Measurements from ENCODE around the gene KIF2C.
A peak's percentile ranks its signal among the peaks of the same experiment; 100 is the strongest.
"Not testable (repeated sequence)": the region's sequence is repeated elsewhere in the genome, so short reads cannot be mapped to it uniquely, and the experiment has no call there.

Gene KIF2C

DNA sequence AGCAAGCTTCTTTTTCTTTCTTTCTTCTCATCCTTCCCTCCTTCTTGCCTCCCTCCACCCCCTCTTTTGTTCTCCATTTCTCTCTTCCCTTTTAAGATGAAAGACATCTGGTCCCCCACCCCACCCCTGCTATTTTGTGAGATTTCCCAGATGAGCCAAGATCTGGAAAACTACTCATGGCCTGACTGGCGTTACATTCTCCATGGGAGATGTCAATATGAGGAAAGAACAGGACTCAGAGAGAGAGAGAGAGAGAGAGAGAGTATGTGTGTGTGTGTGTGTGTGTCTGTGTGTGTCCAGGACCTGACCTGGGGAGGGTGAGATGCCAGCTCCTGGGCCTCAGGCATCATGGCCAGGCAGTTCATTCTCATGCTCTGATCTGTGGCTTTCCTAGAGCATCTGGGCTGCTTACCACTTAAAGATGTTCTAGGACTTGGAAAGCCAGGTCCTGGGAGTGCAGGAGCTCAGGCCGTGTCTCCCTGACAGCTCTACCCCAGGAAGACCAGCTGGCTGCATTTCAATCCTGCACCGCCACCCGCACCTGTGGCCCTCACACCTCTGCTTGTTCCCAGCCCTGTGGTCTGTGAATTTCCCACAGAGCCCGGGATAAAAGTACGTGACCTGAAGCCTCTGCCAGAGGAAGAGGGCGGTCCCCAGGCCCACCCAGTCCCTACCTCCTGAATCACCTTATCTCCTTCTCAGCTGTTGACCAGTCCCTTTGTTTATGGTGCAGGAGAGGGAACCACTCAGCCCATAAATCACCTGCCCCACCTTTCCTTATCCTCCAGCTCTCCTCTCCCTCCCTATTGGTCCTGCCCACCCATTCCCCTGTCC lies 51.5 kb downstream of the KIF2C start:
- no peak overlapping the region for H3K4me3 ChIP-seq (ENCODE audit: low read depth, low read length)
- in situ Hi-C loops (cut with HindIII; ENCODE audit: low sequenced_read_pairs), result no loop called here
- TF ChIP-seq, protein P1, sequence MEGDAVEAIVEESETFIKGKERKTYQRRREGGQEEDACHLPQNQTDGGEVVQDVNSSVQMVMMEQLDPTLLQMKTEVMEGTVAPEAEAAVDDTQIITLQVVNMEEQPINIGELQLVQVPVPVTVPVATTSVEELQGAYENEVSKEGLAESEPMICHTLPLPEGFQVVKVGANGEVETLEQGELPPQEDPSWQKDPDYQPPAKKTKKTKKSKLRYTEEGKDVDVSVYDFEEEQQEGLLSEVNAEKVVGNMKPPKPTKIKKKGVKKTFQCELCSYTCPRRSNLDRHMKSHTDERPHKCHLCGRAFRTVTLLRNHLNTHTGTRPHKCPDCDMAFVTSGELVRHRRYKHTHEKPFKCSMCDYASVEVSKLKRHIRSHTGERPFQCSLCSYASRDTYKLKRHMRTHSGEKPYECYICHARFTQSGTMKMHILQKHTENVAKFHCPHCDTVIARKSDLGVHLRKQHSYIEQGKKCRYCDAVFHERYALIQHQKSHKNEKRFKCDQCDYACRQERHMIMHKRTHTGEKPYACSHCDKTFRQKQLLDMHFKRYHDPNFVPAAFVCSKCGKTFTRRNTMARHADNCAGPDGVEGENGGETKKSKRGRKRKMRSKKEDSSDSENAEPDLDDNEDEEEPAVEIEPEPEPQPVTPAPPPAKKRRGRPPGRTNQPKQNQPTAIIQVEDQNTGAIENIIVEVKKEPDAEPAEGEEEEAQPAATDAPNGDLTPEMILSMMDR (IDR thresholded peaks at IDR 0.05; ENCODE audit: low read depth, low read length, missing control alignments), result no peak
- no peak for DNase-seq (ENCODE audit: low read depth)

DNA sequence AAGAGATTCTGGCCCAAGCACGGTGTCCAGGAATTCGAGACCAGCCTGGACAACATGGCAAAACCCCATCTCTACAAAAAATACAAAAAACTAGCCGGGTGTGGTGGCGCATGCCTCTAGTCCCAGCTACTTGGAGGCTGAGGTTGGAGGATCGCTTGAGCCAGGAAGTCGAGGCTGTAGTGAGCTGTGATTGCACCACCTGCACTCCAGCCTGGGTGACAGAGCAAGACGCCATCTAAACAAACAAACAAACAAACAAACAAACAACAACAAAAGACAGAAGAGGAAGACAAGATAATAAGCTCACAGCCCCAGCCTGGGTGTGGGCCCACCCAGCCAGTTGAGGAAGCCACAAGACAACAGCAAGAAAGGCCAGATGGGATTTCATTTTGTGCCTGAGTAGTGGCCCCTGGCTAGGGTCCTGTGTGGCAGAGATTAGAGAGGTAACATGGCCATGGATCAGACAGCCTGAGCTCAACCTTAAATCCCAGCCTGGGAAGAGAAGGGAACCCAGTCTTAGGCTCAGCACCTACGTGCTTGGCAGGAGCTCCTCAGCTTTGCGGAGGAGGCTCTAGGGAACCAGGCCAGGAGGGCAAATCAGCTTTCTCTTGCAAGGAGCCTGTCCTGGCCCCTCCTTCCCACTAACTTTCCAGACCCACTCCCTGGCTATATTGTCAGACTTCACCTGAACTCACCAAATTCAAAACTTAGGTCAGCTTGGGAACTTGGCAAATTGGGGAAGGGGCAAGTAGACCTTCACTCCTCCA lies 53.3 kb downstream of the KIF2C start:
- in situ Hi-C loops (cut with HindIII; ENCODE audit: low sequenced_read_pairs), result no loop called here
- DNase-seq (ENCODE audit: low read depth), result no peak
- TF ChIP-seq, protein P1 (IDR thresholded peaks at IDR 0.05; ENCODE audit: low read depth, low read length, missing control alignments), result no peak

DNA sequence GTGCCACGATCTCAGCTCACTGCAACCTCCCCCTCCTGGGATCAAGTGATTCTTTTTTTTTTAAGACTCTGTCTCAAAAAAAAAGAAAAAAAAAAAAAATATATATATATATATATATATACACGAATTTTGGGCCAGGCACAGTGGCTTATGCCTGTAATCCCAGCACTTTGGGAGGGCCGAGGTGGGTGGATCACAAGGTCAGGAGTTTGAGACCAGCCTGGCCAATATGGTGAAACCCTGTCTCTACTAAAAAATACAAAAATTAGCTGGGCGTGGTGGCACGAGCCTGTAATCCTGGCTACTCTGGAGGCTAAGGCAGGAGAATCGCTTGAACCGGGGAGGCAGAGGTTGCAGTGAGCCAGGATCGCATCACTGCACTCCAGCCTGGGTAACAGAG lies 58.2 kb downstream of the KIF2C start:
- in situ Hi-C loops (cut with HindIII; ENCODE audit: low sequenced_read_pairs); H3K4me3 ChIP-seq (ENCODE audit: low read depth, low read length); DNase-seq (ENCODE audit: low read depth): not testable (repeated sequence)

More for the DNA sequence above, 53.3 kb downstream of the KIF2C start:
- no peak overlapping the region for H3K4me3 ChIP-seq (ENCODE audit: low read depth, low read length)

DNA sequence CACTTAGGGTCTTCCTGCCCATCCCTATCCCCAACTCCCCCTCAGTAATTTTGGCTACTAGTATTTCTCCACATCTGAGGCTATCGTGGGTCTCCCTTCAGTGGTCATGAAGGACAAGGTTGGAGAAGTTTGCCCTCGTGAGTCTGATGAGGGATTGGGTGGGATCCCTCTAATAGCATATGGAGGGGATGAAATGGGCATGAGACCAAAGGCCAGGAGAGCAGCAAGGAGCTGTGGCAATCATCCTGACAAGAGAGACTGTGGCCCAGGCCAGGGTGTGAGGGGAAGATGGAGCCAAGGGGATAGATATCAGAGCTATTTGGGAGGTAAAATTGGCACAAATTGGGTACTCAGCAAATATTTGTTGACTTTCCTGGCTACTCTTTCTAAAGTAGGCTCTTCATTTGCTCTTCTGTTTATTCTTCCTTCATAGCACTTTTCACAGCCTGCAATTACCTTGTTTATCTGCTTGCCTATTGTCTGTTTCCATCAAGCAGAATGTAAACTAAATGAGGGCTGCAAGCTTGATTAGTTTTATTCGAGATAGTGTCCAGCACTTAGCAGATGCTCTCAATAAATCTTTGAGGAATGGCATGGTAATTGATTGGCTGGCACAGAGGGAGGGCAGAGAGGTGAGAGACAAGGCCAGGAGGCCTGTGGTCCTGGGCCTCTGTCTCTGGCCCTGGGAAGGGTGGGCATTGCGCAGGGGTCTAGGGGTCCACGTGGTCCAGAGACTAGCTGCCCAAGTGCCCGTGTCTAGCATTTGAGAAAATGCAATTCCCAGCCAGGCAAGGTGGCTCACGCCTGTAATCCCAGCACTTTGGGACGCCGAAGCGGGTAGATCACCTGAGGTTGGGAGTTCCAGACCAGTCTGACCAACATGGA lies 59.1 kb downstream of the KIF2C start:
- TF ChIP-seq, protein P1 (IDR thresholded peaks at IDR 0.05; ENCODE audit: low read depth, low read length, missing control alignments), result no peak
- in situ Hi-C loops (cut with HindIII; ENCODE audit: low sequenced_read_pairs), result no loop called here
- no peak for DNase-seq (ENCODE audit: low read depth)
- no peak overlapping the region for H3K4me3 ChIP-seq (ENCODE audit: low read depth, low read length)

DNA sequence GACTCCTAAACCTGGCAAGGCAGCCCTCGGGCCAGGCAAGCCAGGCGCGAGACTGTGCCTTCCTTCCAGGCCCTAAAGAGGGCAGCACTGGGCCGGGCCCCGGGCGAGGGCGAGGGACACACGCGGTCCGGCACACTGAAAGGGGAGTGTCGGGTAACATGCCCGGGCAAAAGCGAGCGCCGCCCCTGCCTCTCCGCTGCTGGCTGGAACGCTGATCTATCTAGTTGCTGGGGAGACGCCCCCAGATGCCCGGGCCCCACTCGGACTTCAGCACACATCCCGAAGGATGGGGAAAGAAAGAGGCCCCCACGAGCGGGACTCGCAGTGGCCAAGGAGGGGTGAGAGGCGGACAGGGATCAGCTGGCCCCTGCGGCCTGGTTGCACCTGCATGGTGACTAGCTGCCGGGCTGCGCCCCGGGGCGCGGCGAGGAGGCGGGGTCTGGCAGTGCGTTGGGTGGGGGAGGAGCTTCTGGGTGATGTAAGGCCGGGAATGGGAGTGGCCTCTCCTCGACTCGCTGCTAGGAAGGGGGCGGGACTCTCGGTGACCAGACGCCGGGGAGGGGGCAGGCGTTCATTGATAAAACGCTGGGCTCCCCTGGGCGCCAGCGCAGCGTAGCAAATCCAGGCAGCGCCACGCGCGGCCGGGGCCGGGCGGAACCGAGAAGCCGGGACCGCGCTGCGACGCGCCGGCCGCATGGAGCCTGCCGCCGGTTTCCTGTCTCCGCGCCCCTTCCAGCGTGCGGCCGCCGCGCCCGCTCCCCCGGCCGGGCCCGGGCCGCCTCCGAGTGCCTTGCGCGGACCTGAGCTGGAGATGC lies 60.3 kb downstream of the KIF2C start, which contains the start of gene PLK3:
TSS of gene PLK3 (plus strand) at position 608 of the 815 bp plus-strand sequence. CDS start at position 695, 87 bp downstream.
- H3K4me3 ChIP-seq (ENCODE audit: low read depth, low read length), result peak within 1 kb of the TSS; percentile 80
- in situ Hi-C loops (cut with HindIII; ENCODE audit: low sequenced_read_pairs), result no loop called here
- TF ChIP-seq, protein P1 (IDR thresholded peaks at IDR 0.05; ENCODE audit: low read depth, low read length, missing control alignments), result peak; percentile 91
- DNase-seq (ENCODE audit: low read depth), result peak; percentile 91

DNA sequence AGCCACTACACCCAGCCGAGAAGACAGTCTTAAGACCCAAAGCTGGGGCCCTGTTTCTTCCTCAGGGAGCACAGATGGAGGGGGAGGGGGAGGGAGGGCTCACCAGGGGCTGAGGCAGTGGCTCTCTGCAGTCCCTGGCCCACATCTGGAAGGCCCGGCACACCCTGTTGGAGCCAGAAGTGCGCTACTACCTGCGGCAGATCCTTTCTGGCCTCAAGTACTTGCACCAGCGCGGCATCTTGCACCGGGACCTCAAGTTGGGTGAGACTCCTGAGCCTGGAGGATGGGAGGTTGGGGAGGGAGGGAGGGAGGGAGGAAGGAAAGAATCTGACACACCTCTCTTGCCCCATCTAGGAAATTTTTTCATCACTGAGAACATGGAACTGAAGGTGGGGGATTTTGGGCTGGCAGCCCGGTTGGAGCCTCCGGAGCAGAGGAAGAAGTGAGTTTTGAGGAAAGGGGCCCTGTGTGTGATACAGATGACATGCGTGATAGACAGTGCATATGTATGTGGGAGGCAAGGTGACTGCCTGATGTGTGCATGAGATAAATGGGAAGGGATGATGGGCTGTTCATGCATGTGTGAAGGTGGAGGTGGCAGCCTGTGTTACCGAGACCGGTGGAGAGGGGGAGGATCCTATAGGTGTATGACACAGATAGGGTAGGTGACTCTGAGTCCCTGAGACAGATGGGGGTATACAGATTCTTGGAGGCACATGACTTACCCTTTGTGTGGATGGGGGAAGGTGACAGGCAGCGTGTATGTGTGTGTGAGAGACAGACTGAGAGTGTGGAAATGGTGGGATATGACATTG lies 62.1 kb downstream of the KIF2C start:
- DNase-seq (ENCODE audit: low read depth), result no peak
- TF ChIP-seq, protein P1 (IDR thresholded peaks at IDR 0.05; ENCODE audit: low read depth, low read length, missing control alignments), result no peak
- peak overlapping the region; percentile 80 for H3K4me3 ChIP-seq (ENCODE audit: low read depth, low read length)
- in situ Hi-C loops (cut with HindIII; ENCODE audit: low sequenced_read_pairs), result no loop called here
